Measurements from ENCODE around the gene TBC1D1.

- TF ChIP-seq GATA2 (IDR thresholded peaks at IDR 0.05; ENCODE audit: low read depth, low read length), result no peak
- no peak for TF ChIP-seq GATA3 (IDR thresholded peaks at IDR 0.05; ENCODE audit: low read depth, low read length)
These were observed 112.2 kb downstream of the TBC1D1 start for GRCh38 chr4:38003102-38003501.

Measured in SH-SY5Y (cell line).